GM03348 (cell line): ENCODE results near the gene SSTR3.
"Not testable (repeated sequence)": the region's sequence is repeated elsewhere in the genome, so short reads cannot be mapped to it uniquely, and the experiment has no call there.

Experiments
- DNase-seq: peaks from one replicate; pipeline ENCODE4 v3.0.0; 2012; ENCODE audit warnings: low spot score

SSTR3 gene

DNA sequence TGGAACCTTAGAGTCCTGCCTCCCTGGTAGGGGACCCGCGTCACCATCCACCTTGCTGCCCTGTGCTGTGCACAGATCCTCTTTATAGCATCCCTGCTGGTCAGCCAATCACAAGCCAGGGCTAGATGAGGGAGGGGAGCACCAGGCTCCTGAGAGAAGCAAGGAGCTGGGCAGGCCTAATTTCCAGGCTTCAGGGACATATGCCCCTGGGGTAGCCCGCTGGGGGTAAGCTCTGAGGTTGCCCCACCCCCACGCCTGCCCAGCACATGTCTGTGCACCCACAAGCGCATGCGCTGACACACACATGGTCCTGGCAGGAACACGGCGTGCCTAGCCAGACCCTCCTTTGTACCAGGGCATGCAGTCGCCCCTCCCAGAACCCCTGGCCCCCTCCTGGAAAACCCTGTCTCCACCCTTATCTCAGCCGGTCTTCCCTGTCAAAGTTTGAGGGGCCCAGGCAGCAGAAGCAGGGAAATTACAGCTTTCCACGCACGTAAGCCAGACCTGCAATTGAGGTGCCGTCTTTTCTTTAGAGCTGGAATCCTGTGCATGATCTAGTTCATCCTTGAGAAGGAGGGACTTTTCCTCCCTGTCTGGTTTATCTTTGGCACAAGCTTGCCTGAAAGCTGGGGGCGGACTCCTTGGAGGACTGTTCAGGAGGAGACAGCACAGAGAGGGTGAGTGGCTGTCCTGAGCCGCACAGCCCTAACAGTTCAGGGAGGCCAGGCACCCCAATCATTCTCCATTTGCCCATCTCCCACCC, 2.1 kb downstream of the SSTR3 start:
- DNase-seq: no peak

DNA sequence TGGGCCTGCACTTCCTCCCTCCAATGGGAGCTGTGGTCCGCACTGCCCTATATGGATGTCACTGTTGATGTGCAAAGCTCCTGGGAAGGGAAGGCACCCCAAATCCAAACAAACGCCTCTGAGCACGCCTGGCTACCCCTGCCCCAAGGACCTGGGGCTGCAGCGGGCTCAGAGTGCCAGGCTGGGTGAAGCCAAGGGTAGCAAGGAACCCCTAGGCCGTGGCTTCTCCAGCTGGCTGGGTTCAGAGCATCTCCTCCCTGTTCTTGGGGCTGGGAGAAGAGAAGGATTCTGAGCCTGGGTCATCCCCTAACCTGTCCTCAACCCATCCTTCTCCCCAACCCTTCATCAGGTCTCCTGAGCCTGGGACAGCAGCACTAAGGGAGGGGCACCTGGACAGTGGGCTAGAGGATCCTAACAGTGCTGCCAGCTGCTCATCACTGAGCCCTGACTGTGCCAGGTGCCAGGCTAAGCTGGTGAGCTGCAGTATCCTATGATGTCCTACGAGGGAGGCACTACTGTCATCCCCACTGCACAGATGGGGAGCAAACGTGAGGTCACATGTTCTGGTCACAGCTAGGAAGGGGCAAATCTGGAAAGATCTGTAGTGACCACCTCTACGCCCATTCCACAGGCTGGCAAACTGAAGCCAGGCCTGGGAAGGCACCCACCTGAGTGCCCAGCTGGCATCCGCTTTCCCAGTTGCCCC, 3.0 kb downstream of the SSTR3 start:
- no peak for DNase-seq

GRCh38 chr22:37208401-37209139, 3.7 kb downstream of the SSTR3 start:
- DNase-seq: no peak

DNA sequence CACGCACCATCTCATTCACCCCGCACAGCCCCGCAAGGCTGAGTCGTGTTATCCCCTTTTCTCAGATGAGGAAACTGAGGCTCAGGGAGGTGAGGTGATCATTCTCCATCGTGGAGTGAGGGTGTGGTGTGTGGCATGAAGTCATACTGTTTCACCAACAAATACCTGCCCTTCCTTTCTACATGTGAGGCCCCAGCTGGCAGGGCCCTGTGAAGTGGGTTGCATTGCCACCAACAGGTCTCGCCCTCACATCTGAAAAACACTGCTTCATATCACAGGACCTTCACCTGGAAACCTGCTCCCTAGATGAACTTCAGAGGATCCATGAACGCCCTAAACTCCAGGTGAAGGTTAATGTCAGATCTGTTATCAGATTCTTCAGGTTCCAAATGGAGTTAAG, 4.3 kb downstream of the SSTR3 start:
- DNase-seq: no peak

- DNase-seq: no peak
Measured at GRCh38 chr22:37206841-37207821, 5.1 kb downstream of the SSTR3 start.

GRCh38 chr22:37206118-37206840, 6.0 kb downstream of the SSTR3 start:
- no peak for DNase-seq

- DNase-seq: no peak
Measured at GRCh38 chr22:37205046-37205445, 7.2 kb downstream of the SSTR3 start.

GRCh38 chr22:37204045-37204655, 8.1 kb downstream of the SSTR3 start:
- DNase-seq: no peak

DNA sequence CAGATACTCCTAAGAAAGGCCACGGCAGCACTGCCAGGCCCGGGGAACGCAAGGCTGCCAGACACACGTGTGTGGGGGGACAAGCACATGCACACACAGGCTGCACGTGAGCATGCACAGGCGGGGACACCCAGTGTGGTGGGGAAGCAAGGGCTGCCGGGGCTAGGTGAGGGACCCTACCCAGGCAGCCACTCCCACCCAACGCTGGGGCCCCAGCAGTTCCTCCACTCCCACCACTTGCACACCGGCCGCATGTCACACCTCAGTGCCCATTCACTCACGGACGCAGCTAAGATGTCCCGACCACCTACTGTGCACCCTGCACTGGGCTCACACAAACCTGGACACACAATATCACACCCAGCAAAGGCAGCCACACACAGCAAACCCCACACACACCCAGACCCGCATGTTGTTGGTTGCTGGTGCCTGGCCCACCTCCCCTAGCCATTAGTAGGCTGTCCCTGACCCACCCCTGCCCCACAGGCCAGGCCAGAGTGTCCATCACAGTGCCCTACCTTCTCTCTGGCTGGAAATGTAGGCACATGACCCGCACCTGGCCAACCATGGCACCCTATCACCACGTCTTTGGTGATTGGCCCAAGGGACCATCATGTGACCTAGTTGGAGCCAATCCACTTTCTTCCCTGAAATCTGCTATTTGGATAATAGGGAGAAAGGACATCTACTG, 8.8 kb downstream of the SSTR3 start:
- DNase-seq: no peak

DNA sequence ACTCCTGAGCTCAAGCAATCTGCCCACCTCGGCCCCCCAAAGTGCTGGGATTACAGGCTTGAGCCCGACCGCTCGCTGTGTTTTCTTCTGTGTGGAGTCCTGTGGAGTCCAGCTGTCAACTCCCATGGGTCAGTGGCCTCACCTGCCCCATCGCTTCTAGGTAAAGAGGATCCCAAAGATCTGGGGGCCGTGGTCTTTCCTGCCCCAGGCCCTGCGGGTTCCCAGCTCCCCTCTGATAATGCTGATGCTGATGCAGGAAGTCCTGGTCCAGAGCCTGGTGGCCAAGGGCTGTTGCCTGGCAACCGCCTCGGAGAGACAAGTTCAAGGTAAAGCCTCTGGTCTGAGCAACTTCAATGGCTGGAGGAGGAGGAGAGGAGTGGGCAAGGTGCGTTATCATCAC, 9.6 kb downstream of the SSTR3 start:
- DNase-seq: no peak

DNA sequence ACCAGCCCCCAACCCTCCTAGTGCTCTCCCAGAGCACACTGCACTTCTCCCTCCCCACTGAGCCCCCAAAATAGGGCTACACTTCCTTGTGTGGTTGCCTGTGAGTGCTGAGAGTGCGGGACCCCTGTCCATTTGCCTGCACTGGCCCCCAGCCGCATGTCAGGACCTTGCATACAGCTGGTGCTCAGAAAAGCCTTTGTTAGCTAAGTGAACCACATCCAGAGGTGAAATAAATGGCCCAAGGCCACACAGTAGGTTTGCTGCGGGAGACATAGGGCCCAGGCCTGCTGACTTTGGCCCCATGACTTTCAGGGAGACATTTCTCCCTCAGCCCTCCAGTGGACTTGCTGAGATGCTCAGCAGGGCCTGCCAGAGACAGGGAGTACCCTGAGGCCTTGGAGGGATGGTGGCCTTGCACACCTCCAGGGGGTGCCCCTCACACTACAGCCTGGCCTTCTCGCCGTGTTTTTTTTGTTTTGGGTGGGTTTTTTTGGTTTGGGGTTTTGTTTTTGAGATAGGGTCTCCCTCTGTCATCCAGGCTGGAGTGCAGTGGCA, 10.2 kb downstream of the SSTR3 start:
- no peak for DNase-seq

DNA sequence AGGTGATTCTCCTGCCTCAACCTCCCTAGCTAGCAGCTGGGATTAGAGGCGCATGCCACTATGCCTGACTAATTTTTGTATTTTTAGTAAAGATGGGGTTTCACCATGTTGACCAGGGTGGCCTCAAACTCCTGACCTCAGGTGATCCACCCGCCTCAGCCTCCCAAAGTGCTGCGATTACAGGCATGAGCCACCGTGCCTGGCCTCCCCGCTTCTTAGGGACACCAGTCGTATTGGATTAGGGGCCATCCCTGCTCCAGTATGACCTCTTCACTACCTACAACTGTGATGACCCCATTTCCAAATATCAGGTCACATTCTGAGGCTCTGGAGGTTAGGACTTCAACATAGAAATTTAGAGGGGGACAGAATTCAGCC, 10.8 kb downstream of the SSTR3 start:
- DNase-seq: not testable (repeated sequence)

GRCh38 chr22:37199760-37200108, 12.5 kb downstream of the SSTR3 start:
- DNase-seq: no peak

GRCh38 chr22:37199103-37199759, 13.0 kb downstream of the SSTR3 start:
- DNase-seq: peak; percentile 99

DNA sequence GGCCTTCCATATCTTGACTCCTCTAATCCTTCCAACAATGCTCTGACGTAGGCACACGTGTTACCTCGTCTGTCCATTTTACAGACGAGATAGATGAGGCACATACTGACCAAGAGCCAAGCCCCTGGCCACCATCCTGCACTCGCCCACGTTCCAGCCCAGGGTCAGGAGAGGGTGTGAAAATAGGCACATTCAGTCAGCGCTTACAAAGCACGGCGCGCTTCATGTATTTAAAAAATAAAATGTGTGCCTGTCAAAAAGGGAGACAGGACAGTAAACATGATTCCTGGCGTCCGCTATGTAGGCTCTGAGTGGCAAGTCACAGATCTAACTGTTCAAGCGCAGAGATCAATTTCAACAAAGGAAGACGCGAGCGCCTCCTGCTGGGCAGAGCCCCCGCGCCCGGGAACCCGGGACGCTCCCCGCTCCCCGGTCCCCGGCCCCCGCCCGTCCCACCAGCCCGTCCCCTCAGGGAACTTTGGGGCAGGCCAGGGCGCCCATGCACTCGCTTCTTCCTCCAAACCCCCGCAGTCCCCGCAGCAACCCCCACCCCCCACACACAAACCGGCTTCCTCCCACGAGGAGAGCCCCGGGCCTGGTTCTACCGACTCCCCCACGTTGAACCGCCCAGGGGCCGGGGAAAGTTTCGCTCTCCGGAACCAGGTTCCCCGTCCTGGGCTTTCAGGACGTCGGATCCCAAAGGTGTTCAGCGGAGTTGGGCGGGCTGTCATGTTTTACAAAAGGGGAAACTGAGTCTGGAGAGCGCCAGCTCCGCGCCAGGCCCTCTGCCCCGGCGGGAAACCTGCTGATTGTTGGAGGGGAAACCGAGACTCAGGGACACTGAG, 13.8 kb downstream of the SSTR3 start:
- DNase-seq: peak; percentile 92

- no peak for DNase-seq
Measured at GRCh38 chr22:37197451-37198257, 14.6 kb downstream of the SSTR3 start.
